ENCODE data around the gene PLA2G4E.

Gene PLA2G4E

GRCh38 chr15:42050484-42051255 is 29.8 kb upstream of the PLA2G4E start:
- DNase-seq = no peak

- DNase-seq = no peak
Observed at GRCh38 chr15:42048821-42049200, 28.0 kb upstream of the PLA2G4E start.

GRCh38 chr15:42048080-42048820 is 27.4 kb upstream of the PLA2G4E start:
- no peak for DNase-seq

- no peak for DNase-seq
Observed at GRCh38 chr15:42046597-42046996, 25.8 kb upstream of the PLA2G4E start.

- no peak for DNase-seq
Observed at GRCh38 chr15:42045211-42045615, 24.4 kb upstream of the PLA2G4E start.

- no peak for DNase-seq
Observed at GRCh38 chr15:42042602-42043400, 22.0 kb upstream of the PLA2G4E start.

GRCh38 chr15:42038401-42038800 is 17.6 kb upstream of the PLA2G4E start:
- DNase-seq = no peak

- no peak for DNase-seq
Observed at GRCh38 chr15:42037656-42038055, 16.8 kb upstream of the PLA2G4E start.

- DNase-seq = no peak
Observed at GRCh38 chr15:42036966-42037365, 16.1 kb upstream of the PLA2G4E start.

- DNase-seq = no peak
Observed at GRCh38 chr15:42036112-42036905, 15.5 kb upstream of the PLA2G4E start.

GRCh38 chr15:42035435-42035761 is 14.6 kb upstream of the PLA2G4E start:
- peak in 1 of 2 donors; percentile 8 for DNase-seq

- no peak for DNase-seq
Observed at GRCh38 chr15:42034628-42035434, 14.0 kb upstream of the PLA2G4E start.

GRCh38 chr15:42033214-42033873 is 12.5 kb upstream of the PLA2G4E start:
- DNase-seq = no peak

GRCh38 chr15:42032376-42033213 is 11.8 kb upstream of the PLA2G4E start:
- DNase-seq = no peak

GRCh38 chr15:42031198-42031915 is 10.5 kb upstream of the PLA2G4E start:
- DNase-seq = no peak

GRCh38 chr15:42027521-42027920 is 6.7 kb upstream of the PLA2G4E start:
- DNase-seq = no peak

- DNase-seq = no peak
Observed at GRCh38 chr15:42024303-42024702, 3.5 kb upstream of the PLA2G4E start.

GRCh38 chr15:42021593-42021992 is 751 bp upstream of the PLA2G4E start:
- no peak for DNase-seq

GRCh38 chr15:42018306-42019224 is 2.3 kb downstream of the PLA2G4E start:
- DNase-seq = no peak

Data from bone marrow (tissue), 2 donors.